ENCODE results near the gene RNF167.

DNA sequence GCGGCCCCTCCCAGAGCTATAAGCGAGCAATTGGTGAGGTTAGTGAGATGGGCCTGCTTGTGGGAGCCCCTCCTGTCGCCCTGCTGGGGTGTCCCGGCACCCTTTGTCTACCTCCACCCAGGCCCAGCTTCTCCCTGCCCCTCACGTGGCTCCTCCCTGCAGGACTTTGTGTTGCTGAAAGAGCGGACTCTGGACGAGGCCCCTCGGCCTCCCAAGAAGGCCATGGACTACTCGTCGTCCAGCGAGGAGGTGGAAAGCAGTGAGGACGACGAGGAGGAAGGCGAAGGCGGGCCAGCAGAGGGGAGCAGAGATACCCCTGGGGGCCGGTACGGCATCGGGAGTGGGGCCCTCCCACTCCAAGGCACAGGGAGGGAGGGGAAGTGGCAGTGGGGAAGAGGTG is 46.8 kb upstream of the RNF167 start:
- TF ChIP-seq, protein P1, sequence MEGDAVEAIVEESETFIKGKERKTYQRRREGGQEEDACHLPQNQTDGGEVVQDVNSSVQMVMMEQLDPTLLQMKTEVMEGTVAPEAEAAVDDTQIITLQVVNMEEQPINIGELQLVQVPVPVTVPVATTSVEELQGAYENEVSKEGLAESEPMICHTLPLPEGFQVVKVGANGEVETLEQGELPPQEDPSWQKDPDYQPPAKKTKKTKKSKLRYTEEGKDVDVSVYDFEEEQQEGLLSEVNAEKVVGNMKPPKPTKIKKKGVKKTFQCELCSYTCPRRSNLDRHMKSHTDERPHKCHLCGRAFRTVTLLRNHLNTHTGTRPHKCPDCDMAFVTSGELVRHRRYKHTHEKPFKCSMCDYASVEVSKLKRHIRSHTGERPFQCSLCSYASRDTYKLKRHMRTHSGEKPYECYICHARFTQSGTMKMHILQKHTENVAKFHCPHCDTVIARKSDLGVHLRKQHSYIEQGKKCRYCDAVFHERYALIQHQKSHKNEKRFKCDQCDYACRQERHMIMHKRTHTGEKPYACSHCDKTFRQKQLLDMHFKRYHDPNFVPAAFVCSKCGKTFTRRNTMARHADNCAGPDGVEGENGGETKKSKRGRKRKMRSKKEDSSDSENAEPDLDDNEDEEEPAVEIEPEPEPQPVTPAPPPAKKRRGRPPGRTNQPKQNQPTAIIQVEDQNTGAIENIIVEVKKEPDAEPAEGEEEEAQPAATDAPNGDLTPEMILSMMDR (conservative IDR thresholded peaks at IDR 0.05 in 1 of 2, IDR thresholded peaks at IDR 0.05 in 1 of 2; ENCODE audit: extremely low read depth in 1 of 2, insufficient read depth in 1 of 2, low read depth in 1 of 2, low read length in 2 of 2) = no peak
- TF ChIP-seq EZH2 (IDR thresholded peaks at IDR 0.05; ENCODE audit: borderline replicate concordance, low read length) = no peak
